Stimulated activated memory B cell treated with anti-CD40 and anti-IgM and Interleukin-4, amounts not matched to agents 10 μg/mL and 1 μg/mL and 100 μg/mL, for 72 hours (primary cell): ENCODE data around the gene TRPM2.

Experiments used
- ATAC-seq: fragments of 150-1000 bp; cut with Tn5 transposase; 2 replicates; pipeline ENCODE4 v1.10.0; 2021
- H3K27ac Mint-ChIP-seq: one replicate; pipeline ENCODE4 v1.8.0; 2022; ENCODE audit warnings: mild to moderate bottlenecking, mixed read lengths
- H3K27me3 Mint-ChIP-seq: one replicate; pipeline ENCODE4 v1.8.0; 2022; ENCODE audit warnings: mixed read lengths
- H3K36me3 Mint-ChIP-seq: one replicate; pipeline ENCODE4 v1.8.0; 2022; ENCODE audit warnings: mixed read lengths
- H3K4me1 Mint-ChIP-seq: one replicate; pipeline ENCODE4 v1.8.0; 2022; ENCODE audit warnings: mixed read lengths
- H3K4me3 Mint-ChIP-seq: one replicate; pipeline ENCODE4 v1.8.0; 2022; ENCODE audit warnings: mild to moderate bottlenecking, moderate library complexity, mixed read lengths
- H3K9me3 Mint-ChIP-seq: one replicate; pipeline ENCODE4 v1.8.0; 2022; ENCODE audit warnings: mixed read lengths

The TRPM2 gene

GRCh38 chr21:44423941-44424607, 70.7 kb downstream of the TRPM2 start:
- peak overlapping the region; percentile 5 for H3K4me3 Mint-ChIP-seq
- no peak for ATAC-seq
- peaks cover 10% of the 10 kb centered on the region for H3K9me3 Mint-ChIP-seq
- no peaks in the 10 kb centered on the region for H3K27me3 Mint-ChIP-seq
- H3K36me3 Mint-ChIP-seq, result peaks cover 7% of the 10 kb centered on the region
- H3K27ac Mint-ChIP-seq, result peak overlapping the region; percentile 80
- peaks cover 11% of the 10 kb centered on the region for H3K4me1 Mint-ChIP-seq

GRCh38 chr21:44424608-44425306, 71.3 kb downstream of the TRPM2 start:
- no peak overlapping the region for H3K27ac Mint-ChIP-seq
- H3K4me1 Mint-ChIP-seq, result peaks cover 11% of the 10 kb centered on the region
- H3K36me3 Mint-ChIP-seq, result peaks cover under 1% of the 10 kb centered on the region

GRCh38 chr21:44425307-44425894, 72.0 kb downstream of the TRPM2 start:
- no peak overlapping the region for H3K27ac Mint-ChIP-seq
- no peaks in the 10 kb centered on the region for H3K36me3 Mint-ChIP-seq
- no peak for ATAC-seq
- H3K27me3 Mint-ChIP-seq, result no peaks in the 10 kb centered on the region
- peak overlapping the region; percentile 43 for H3K4me3 Mint-ChIP-seq
- peaks cover 9% of the 10 kb centered on the region for H3K9me3 Mint-ChIP-seq
- peaks cover 11% of the 10 kb centered on the region for H3K4me1 Mint-ChIP-seq

More at GRCh38 chr21:44424608-44425306, 71.3 kb downstream of the TRPM2 start:
- Mint-ChIP-seq H3K9me3 (peaks cover 7% of the 10 kb centered on the region), H3K4me3 (peak overlapping the region; percentile 5), H3K27me3 (no peaks in the 10 kb centered on the region)
- ATAC-seq, result no peak

- no peak for ATAC-seq
- H3K36me3 Mint-ChIP-seq, result peaks cover 4% of the 10 kb centered on the region
- H3K9me3 Mint-ChIP-seq, result peaks cover 13% of the 10 kb centered on the region
- no peaks in the 10 kb centered on the region for H3K27me3 Mint-ChIP-seq
- H3K27ac Mint-ChIP-seq, result no peak overlapping the region
- H3K4me1 Mint-ChIP-seq, result peaks cover 11% of the 10 kb centered on the region
- peak overlapping the region; percentile 43 for H3K4me3 Mint-ChIP-seq
These were observed 72.7 kb downstream of the TRPM2 start for GRCh38 chr21:44425895-44426662.

GRCh38 chr21:44426663-44427191, 73.3 kb downstream of the TRPM2 start:
- ATAC-seq, result no peak
- no peak overlapping the region for H3K27ac Mint-ChIP-seq
- peaks cover 11% of the 10 kb centered on the region for H3K36me3 Mint-ChIP-seq
- H3K9me3 Mint-ChIP-seq, result peaks cover 18% of the 10 kb centered on the region
- no peaks in the 10 kb centered on the region for H3K27me3 Mint-ChIP-seq
- H3K4me3 Mint-ChIP-seq, result no peak overlapping the region
- H3K4me1 Mint-ChIP-seq, result peaks cover 11% of the 10 kb centered on the region

GRCh38 chr21:44427241-44428120, 74.1 kb downstream of the TRPM2 start:
- Mint-ChIP-seq H3K4me1 (peaks cover 11% of the 10 kb centered on the region), H3K4me3 (no peak overlapping the region), H3K27ac (no peak overlapping the region), H3K27me3 (no peaks in the 10 kb centered on the region), H3K36me3 (peaks cover 14% of the 10 kb centered on the region), H3K9me3 (peaks cover 21% of the 10 kb centered on the region)
- ATAC-seq, result no peak

- peaks cover 5% of the 10 kb centered on the region for H3K4me1 Mint-ChIP-seq
These were observed 75.0 kb downstream of the TRPM2 start for GRCh38 chr21:44428281-44428960.

GRCh38 chr21:44429894-44430293, 76.5 kb downstream of the TRPM2 start:
- Mint-ChIP-seq H3K4me1 (no peaks in the 10 kb centered on the region), H3K36me3 (peaks cover 14% of the 10 kb centered on the region), H3K4me3 (no peak overlapping the region), H3K27ac (no peak overlapping the region), H3K27me3 (no peaks in the 10 kb centered on the region), H3K9me3 (peaks cover 21% of the 10 kb centered on the region)
- no peak for ATAC-seq

More at GRCh38 chr21:44428281-44428960, 75.0 kb downstream of the TRPM2 start:
- H3K27ac Mint-ChIP-seq, result no peak overlapping the region
- no peak for ATAC-seq
- H3K9me3 Mint-ChIP-seq, result peaks cover 21% of the 10 kb centered on the region
- no peaks in the 10 kb centered on the region for H3K27me3 Mint-ChIP-seq
- H3K36me3 Mint-ChIP-seq, result peaks cover 14% of the 10 kb centered on the region
- H3K4me3 Mint-ChIP-seq, result no peak overlapping the region

GRCh38 chr21:44431300-44431699, 77.9 kb downstream of the TRPM2 start:
- peaks cover 24% of the 10 kb centered on the region for H3K36me3 Mint-ChIP-seq
- no peak overlapping the region for H3K27ac Mint-ChIP-seq
- peaks cover 21% of the 10 kb centered on the region for H3K9me3 Mint-ChIP-seq
- no peaks in the 10 kb centered on the region for H3K4me1 Mint-ChIP-seq
- no peak overlapping the region for H3K4me3 Mint-ChIP-seq
- no peak for ATAC-seq
- no peaks in the 10 kb centered on the region for H3K27me3 Mint-ChIP-seq

GRCh38 chr21:44432841-44433790, 79.7 kb downstream of the TRPM2 start:
- Mint-ChIP-seq H3K9me3 (peaks cover 21% of the 10 kb centered on the region), H3K36me3 (peaks cover 29% of the 10 kb centered on the region), H3K4me1 (no peaks in the 10 kb centered on the region), H3K4me3 (no peak overlapping the region), H3K27ac (no peak overlapping the region), H3K27me3 (no peaks in the 10 kb centered on the region)
- ATAC-seq, result no peak

GRCh38 chr21:44433791-44434567, 80.6 kb downstream of the TRPM2 start:
- Mint-ChIP-seq H3K27me3 (no peaks in the 10 kb centered on the region), H3K4me1 (no peaks in the 10 kb centered on the region), H3K4me3 (no peak overlapping the region), H3K9me3 (peaks cover 18% of the 10 kb centered on the region), H3K27ac (no peak overlapping the region), H3K36me3 (peaks cover 29% of the 10 kb centered on the region)
- ATAC-seq, result peak; percentile 22

- ATAC-seq, result no peak
- no peaks in the 10 kb centered on the region for H3K27me3 Mint-ChIP-seq
- H3K27ac Mint-ChIP-seq, result no peak overlapping the region
- peaks cover 18% of the 10 kb centered on the region for H3K9me3 Mint-ChIP-seq
- H3K4me1 Mint-ChIP-seq, result no peaks in the 10 kb centered on the region
- peaks cover 33% of the 10 kb centered on the region for H3K36me3 Mint-ChIP-seq
- H3K4me3 Mint-ChIP-seq, result no peak overlapping the region
These were observed 81.1 kb downstream of the TRPM2 start for GRCh38 chr21:44434568-44434925.
